CD4-positive, alpha-beta T cell (primary cell): Measurements from ENCODE around the gene TEX19. TPM values are rescaled to one million over a fixed set of nuclear protein-coding genes. Genes with fewer than 3 reads are reported as not detected.

Experiments
- ATAC-seq: fragments of 200-7000 bp; cut with Tn5 transposase; one replicate; pipeline ENCODE4 v1.10.0; 2022; ENCODE audit warnings: mild to moderate bottlenecking; ENCODE audit not compliant: poor library complexity
- CTCF ChIA-PET: fragments of 350-600 bp; sonication (Branson Sonifier 250); formaldehyde crosslinking; loops from one replicate; lab custom pipeline; 2021; ENCODE audit warnings: antibody characterized with exemption, inconsistent platforms; lab: Charles Lee
- POLR2A ChIA-PET: fragments of 350-600 bp; sonication (Branson Sonifier 250); formaldehyde crosslinking; loops from one replicate; lab custom pipeline; 2021; ENCODE audit warnings: antibody characterized with exemption, inconsistent platforms; lab: Charles Lee
- DNase-seq, 14 experiments: peaks; one replicate each; pipeline ENCODE4 v3.0.0-alpha.2; 2013 to 2020; ENCODE audit warnings: mixed read lengths in 2 of 14
- H3K27ac ChIP-seq, 2 donors: one replicate each; pipeline versions ENCODE4 v1.5.1 to v1.7.0; 2013; ENCODE audit warnings: low read length in 2 of 2, low read depth in 1 of 2, mild to moderate bottlenecking in 1 of 2
- H3K27me3 ChIP-seq, 2 experiments: 1 replicate in 1 of 2; 2 replicates in 1 of 2; pipeline versions ENCODE4 v1.6.1 to v1.7.0; 2013; ENCODE audit warnings: low read length in 2 of 2, control low read depth in 1 of 2, mild to moderate bottlenecking in 1 of 2, moderate library complexity in 1 of 2; ENCODE audit not compliant: insufficient read depth in 2 of 2, control insufficient read depth in 1 of 2
- H3K36me3 ChIP-seq: one replicate; pipeline ENCODE4 v1.6.1; 2013; ENCODE audit warnings: low read length, control low read depth; ENCODE audit not compliant: insufficient read depth
- H3K4me1 ChIP-seq: one replicate; pipeline ENCODE4 v1.6.1; 2013; ENCODE audit warnings: low read length, control low read depth; ENCODE audit not compliant: insufficient read depth
- H3K4me3 ChIP-seq: one replicate; pipeline ENCODE4 v1.5.1; 2013; ENCODE audit warnings: mild to moderate bottlenecking, low read length, moderate library complexity
- H3K9me3 ChIP-seq, 2 experiments: 1 replicate in 1 of 2; 2 replicates in 1 of 2; pipeline versions ENCODE4 v1.6.1 to v1.7.0; 2013; ENCODE audit warnings: low read length in 2 of 2, mild to moderate bottlenecking in 2 of 2, control low read depth in 1 of 2, moderate library complexity in 1 of 2; ENCODE audit not compliant: control insufficient read depth in 1 of 2, insufficient read depth in 1 of 2
- H3K27ac Mint-ChIP-seq: one replicate; pipeline ENCODE4 v1.8.0; 2020; ENCODE audit warnings: mixed read lengths
- H3K27me3 Mint-ChIP-seq: one replicate; pipeline ENCODE4 v1.8.0; 2021; ENCODE audit warnings: mixed read lengths
- H3K36me3 Mint-ChIP-seq: one replicate; pipeline ENCODE4 v1.8.0; 2021; ENCODE audit warnings: low read depth, mixed read lengths
- H3K4me1 Mint-ChIP-seq: one replicate; pipeline ENCODE4 v1.8.0; 2021; ENCODE audit warnings: low read depth, mixed read lengths
- H3K4me3 Mint-ChIP-seq: one replicate; pipeline ENCODE4 v1.8.0; 2020; ENCODE audit warnings: mild to moderate bottlenecking, mixed read lengths
- H3K9me3 Mint-ChIP-seq: one replicate; pipeline ENCODE4 v1.8.0; 2020; ENCODE audit warnings: mixed read lengths
- CTCF ChIP-seq: fragments of 200-600 bp; IDR thresholded peaks from one replicate; pipeline ENCODE4 v1.8.0; 2022; ENCODE audit warnings: antibody characterized with exemption, mild to moderate bottlenecking
- intact Hi-C, 2 experiments: fragments of 100-400 bp; cut with DNase I in 1 of 2; cut with micrococcal nuclease in 1 of 2; formaldehyde crosslinking; loops; one replicate each; pipeline versions ENCODE4 v1.15.1 to v1.9.0; 2023 to 2025; cut with DNase I, micrococcal nuclease
- total RNA-seq, 174 experiments: library from RNA in 2 of 174; stranded (reverse) in 2 of 174; gene quantifications; one replicate each; pipeline ENCODE4 v1.2.3 and lab custom pipeline; 2021 to 2026

The TEX19 gene
- total RNA-seq, 2 experiments from 2014 or later, result not detected

- Mint-ChIP-seq H3K36me3 (no peaks in the 10 kb centered on the region), H3K27me3 (no peaks in the 10 kb centered on the region), H3K4me3 (no peak overlapping the region), H3K9me3 (no peaks in the 10 kb centered on the region), H3K27ac (no peak overlapping the region), H3K4me1 (peaks cover 15% of the 10 kb centered on the region)
- no peak for TF ChIP-seq CTCF
- H3K27ac ChIP-seq, result no peak overlapping the region
- intact Hi-C loops, result no loop called here
- no peaks in the 10 kb centered on the region for H3K36me3 ChIP-seq
- DNase-seq, result no peak
- ATAC-seq, result no peak
- H3K9me3 ChIP-seq, result peaks cover 0 to 5% of the 10 kb centered on the region in 2 experiments
- H3K4me1 ChIP-seq, result peaks cover 28% of the 10 kb centered on the region
- peaks cover 0 to 2% of the 10 kb centered on the region in 2 experiments for H3K27me3 ChIP-seq
- ChIA-PET CTCF (no interaction called here), POLR2A (no interaction called here)
- H3K4me3 ChIP-seq, result no peak overlapping the region
Observed at GRCh38 chr17:82328141-82328993, 30.7 kb upstream of the TEX19 start.

GRCh38 chr17:82328994-82329507, 30.0 kb upstream of the TEX19 start:
- ATAC-seq (no peak), DNase-seq (no peak)
- intact Hi-C loops, result no loop called here
- Mint-ChIP-seq H3K4me1 (peaks cover 15% of the 10 kb centered on the region), H3K36me3 (no peaks in the 10 kb centered on the region), H3K4me3 (no peak overlapping the region), H3K27me3 (no peaks in the 10 kb centered on the region), H3K27ac (no peak overlapping the region), H3K9me3 (no peaks in the 10 kb centered on the region)
- no peak overlapping the region for H3K27ac ChIP-seq
- H3K27me3 ChIP-seq, result peaks cover 0 to 2% of the 10 kb centered on the region in 2 experiments
- H3K36me3 ChIP-seq, result no peaks in the 10 kb centered on the region
- TF ChIP-seq CTCF, result no peak
- CTCF ChIA-PET, result no interaction called here
- POLR2A ChIA-PET, result interaction anchor here (1.2 kb wide), 1 partner anchor 91 kb away, joined by 3 read pairs; no protein-coding TSS in a partner anchor
- H3K4me1 ChIP-seq, result peaks cover 35% of the 10 kb centered on the region
- peaks cover 0 to 5% of the 10 kb centered on the region in 2 experiments for H3K9me3 ChIP-seq
- H3K4me3 ChIP-seq, result no peak overlapping the region

DNA sequence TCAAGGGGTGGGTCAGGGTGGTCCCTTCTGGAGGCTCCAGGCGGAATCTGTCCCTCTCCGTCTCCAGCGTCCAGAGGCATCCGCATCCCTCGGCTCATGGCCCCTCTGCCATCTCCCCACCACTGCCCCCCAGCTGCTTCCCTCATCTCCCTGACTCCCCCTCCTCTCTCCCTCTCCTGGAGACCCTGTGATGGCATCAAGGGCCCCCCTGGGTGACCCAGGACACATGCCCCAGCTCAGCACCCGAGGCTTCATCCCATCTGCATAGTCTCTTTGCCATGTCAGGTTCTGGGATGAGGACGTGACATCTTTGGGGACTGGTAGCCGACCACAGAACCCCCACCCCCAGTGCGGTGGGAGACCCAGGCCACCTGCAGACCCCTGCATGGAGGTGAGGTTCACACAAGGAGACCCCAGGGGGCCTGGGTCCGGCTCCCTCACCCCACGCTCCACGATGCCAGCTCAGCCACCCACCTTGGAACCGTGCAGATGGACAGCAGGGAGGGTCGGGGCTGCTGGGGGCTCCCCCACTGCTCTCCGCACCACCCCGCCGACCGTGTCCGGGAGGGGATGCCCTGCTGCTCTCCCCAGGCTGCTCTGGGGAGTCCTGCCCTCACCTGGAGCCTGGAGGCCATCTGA, 29.2 kb upstream of the TEX19 start:
- POLR2A ChIA-PET, result interaction anchor here (1.2 to 1.4 kb wide), 2 partner anchors 32 to 92 kb away, joined by 3 read pairs; no protein-coding TSS in a partner anchor
- Histone ChIP-seq H3K4me3 (no peak overlapping the region), H3K9me3 (peaks cover 0 to 5% of the 10 kb centered on the region in 2 experiments), H3K36me3 (no peaks in the 10 kb centered on the region), H3K27me3 (peaks cover 0 to 8% of the 10 kb centered on the region in 2 experiments), H3K27ac (no peak overlapping the region), H3K4me1 (peaks cover 39% of the 10 kb centered on the region)
- ATAC-seq, result no peak
- intact Hi-C loops, result no loop called here
- DNase-seq, result no peak
- Mint-ChIP-seq H3K4me3 (no peak overlapping the region), H3K27me3 (peaks cover under 1% of the 10 kb centered on the region), H3K36me3 (no peaks in the 10 kb centered on the region), H3K27ac (no peak overlapping the region), H3K9me3 (no peaks in the 10 kb centered on the region), H3K4me1 (peaks cover 12% of the 10 kb centered on the region)
- CTCF ChIA-PET, result no interaction called here
- no peak for TF ChIP-seq CTCF
